Endothelial cell of umbilical vein (primary cell): ENCODE data around the gene HPGDS. TPM values are rescaled to one million over a fixed set of nuclear protein-coding genes. Genes with fewer than 3 reads are reported as not detected.

Experiments used
- BruUV-seq: library from RNA; stranded (reverse); fragments of 400-500 nt; replicated peaks from 2 replicates; lab custom pipeline; 2021; lab: Mats Ljungman, UMichigan
- CTCF ChIA-PET: fragments of 300-600, 350-600 bp; sonication (Branson Sonifier 250); formaldehyde crosslinking; loops from one replicate; lab custom pipeline; 2021; ENCODE audit warnings: antibody characterized with exemption, inconsistent platforms; lab: Charles Lee
- POLR2A ChIA-PET: fragments of 300-600, 350-600 bp; sonication (Branson Sonifier 250); formaldehyde crosslinking; loops from one replicate; lab custom pipeline; 2021; ENCODE audit warnings: antibody characterized with exemption, inconsistent platforms; lab: Charles Lee
- DNase-seq: peaks from one replicate; pipeline ENCODE4 v3.0.0-alpha.2; 2011; ENCODE audit warnings: low read depth, low spot score
- FAIRE-seq: peaks from 2 replicates; lab custom pipeline; 2011; peaks lifted over from hg19 to GRCh38; lab: Jason Lieb, UNC
- H2AFZ ChIP-seq: 2 replicates; pipeline ENCODE4 v1.6.0; 2012; ENCODE audit warnings: low read depth, low read length, control low read depth, inconsistent platforms
- H3K27ac ChIP-seq: 2 replicates; pipeline ENCODE4 v1.5.1; 2011; ENCODE audit warnings: low read depth, mild to moderate bottlenecking, control low read depth, low read length, moderate library complexity; ENCODE audit not compliant: insufficient read depth
- H3K27me3 ChIP-seq, 2 experiments: 2 replicates each; pipeline versions ENCODE4 v1.6.0 to v1.6.1; 2011; ENCODE audit warnings: low read length in 2 of 2, mixed read lengths in 1 of 2; ENCODE audit not compliant: control insufficient read depth in 2 of 2, insufficient read depth in 2 of 2
- H3K36me3 ChIP-seq, 2 experiments: 2 replicates in 1 of 2; 3 replicates in 1 of 2; pipeline ENCODE4 v1.5.1; 2011; ENCODE audit warnings: low read length in 2 of 2, mild to moderate bottlenecking in 1 of 2, moderate library complexity in 1 of 2; ENCODE audit not compliant: control insufficient read depth in 2 of 2, insufficient read depth in 2 of 2; ENCODE audit errors: extremely low read depth in 1 of 2
- H3K4me1 ChIP-seq: 3 replicates; pipeline ENCODE4 v1.5.1; 2011; ENCODE audit warnings: mild to moderate bottlenecking, low read length; ENCODE audit not compliant: control insufficient read depth, insufficient read depth; ENCODE audit errors: extremely low read depth
- H3K4me2 ChIP-seq: 2 replicates; pipeline ENCODE4 v1.6.1; 2011; ENCODE audit warnings: low read length, control low read depth, mixed read lengths; ENCODE audit not compliant: insufficient read depth
- H3K4me3 ChIP-seq, 3 experiments: fragments of 200-600 bp in 1 of 3; sonication (generic), shearing (Covaris generic) in 1 of 3; replicated peaks in 1 of 3; 2 replicates each; pipeline ENCODE4 v1.5.1; 2011 to 2016; ENCODE audit warnings: control low read depth in 3 of 3, low read length in 3 of 3, mild to moderate bottlenecking in 2 of 3, inconsistent platforms in 1 of 3, low read depth in 1 of 3, moderate library complexity in 1 of 3; ENCODE audit not compliant: insufficient read depth in 1 of 3
- H3K79me2 ChIP-seq: 2 replicates; pipeline ENCODE4 v1.6.0; 2012; ENCODE audit warnings: low read length, inconsistent platforms; ENCODE audit not compliant: control insufficient read depth, insufficient read depth
- H3K9ac ChIP-seq: replicated peaks from 2 replicates; pipeline ENCODE3; 2011; ENCODE audit warnings: low read length, control low read depth; ENCODE audit not compliant: insufficient read depth; ENCODE audit errors: extremely low read depth
- H3K9me1 ChIP-seq: replicated peaks from 3 replicates; pipeline ENCODE4 v1.6.0; 2011; ENCODE audit warnings: mild to moderate bottlenecking, low read length; ENCODE audit not compliant: control insufficient read depth, insufficient read depth; ENCODE audit errors: extremely low read depth
- H3K9me3 ChIP-seq: replicated peaks from 2 replicates; pipeline ENCODE4 v1.5.1; 2012; ENCODE audit warnings: low read length, inconsistent platforms; ENCODE audit not compliant: control insufficient read depth, insufficient read depth
- H4K20me1 ChIP-seq: replicated peaks from 2 replicates; pipeline ENCODE3; 2011; ENCODE audit warnings: mild to moderate bottlenecking, low read length; ENCODE audit not compliant: control insufficient read depth, insufficient read depth; ENCODE audit errors: extremely low read depth
- EZH2 ChIP-seq: IDR thresholded peaks from 2 replicates; pipeline ENCODE4 v1.6.1; 2012; ENCODE audit warnings: borderline replicate concordance, low read depth, mild to moderate bottlenecking, moderate library complexity, low read length, inconsistent platforms; ENCODE audit not compliant: severe bottlenecking
- FOS ChIP-seq: IDR thresholded peaks from 2 replicates; pipeline ENCODE4 v1.6.1; 2011; ENCODE audit warnings: mild to moderate bottlenecking, low read length, moderate library complexity, borderline replicate concordance; ENCODE audit not compliant: insufficient read depth
- GATA2 ChIP-seq: IDR thresholded peaks from 2 replicates; pipeline ENCODE4 v1.7.0; 2011; ENCODE audit warnings: low read depth, mild to moderate bottlenecking, moderate library complexity, mixed read lengths, low read length; ENCODE audit not compliant: insufficient read length, insufficient read depth
- JUN ChIP-seq: IDR thresholded peaks from 2 replicates; pipeline ENCODE4 v1.6.1; 2011; ENCODE audit warnings: borderline replicate concordance, low read depth; ENCODE audit not compliant: insufficient read length, insufficient read depth
- MYC ChIP-seq: IDR thresholded peaks from one replicate; pipeline ENCODE4 v1.6.1; 2011; ENCODE audit warnings: mild to moderate bottlenecking, low read depth, low read length
- POLR2A ChIP-seq: IDR thresholded peaks from 2 replicates; pipeline ENCODE4 v1.6.1; 2012; ENCODE audit warnings: low read depth, mild to moderate bottlenecking, control low read depth, low read length
- POLR2AphosphoS5 ChIP-seq: IDR thresholded peaks from 2 replicates; pipeline ENCODE4 v1.6.1; 2012; ENCODE audit warnings: low read depth, mild to moderate bottlenecking, control low read depth, low read length, moderate library complexity; ENCODE audit not compliant: insufficient read depth
- dilution Hi-C: fragments of 300-500 bp; cut with MboI; formaldehyde crosslinking; loops from one replicate; pipeline ENCODE4 v1.15.0; 2019; ENCODE audit warnings: low sequenced_read_pairs; ENCODE audit not compliant: extremely low pct_ligation_motif_present
- intact Hi-C: fragments of 100-400 bp; cut with micrococcal nuclease; formaldehyde crosslinking; loops from one replicate; pipeline ENCODE4 v1.10.0; 2022
- polyA plus RNA-seq, 4 experiments: library from polyadenylated mRNA; depleted of rRNA in 3 of 4; stranded (reverse) in 3 of 4; unstranded in 1 of 4; fragments of >200 nt; gene quantifications; 2 replicates each; pipeline versions ENCODE4 v1.2.1 to v1.2.3, GENCODE V29; 2011 to 2012; ENCODE audit warnings: missing spikeins in 1 of 4
- total RNA-seq: library from RNA; stranded (reverse); gene quantifications from 2 replicates; pipeline ENCODE4 v1.2.3, GENCODE V29; 2021
- TF ChIP-seq, protein P1 (sequence below), 2 donors: IDR thresholded peaks; 1 replicate in 1 of 2; 2 replicates in 1 of 2; pipeline ENCODE4 v1.5.1; 2011; ENCODE audit warnings: low read length in 2 of 2, mild to moderate bottlenecking in 2 of 2, moderate library complexity in 2 of 2, control low read depth in 1 of 2, inconsistent platforms in 1 of 2, low read depth in 1 of 2; ENCODE audit not compliant: insufficient read depth in 1 of 2; ENCODE audit errors: extremely low read depth in 1 of 2
- TF ChIP-seq, protein P2 (sequence below): IDR thresholded peaks from 2 replicates; pipeline ENCODE4 v1.6.1; 2011; ENCODE audit not compliant: insufficient read depth, insufficient read length

Gene HPGDS
- total and polyA plus RNA-seq, 2 donors (not counting 3 experiments of a cell fraction or from before 2014, with no cell fraction given): not detected

DNA sequence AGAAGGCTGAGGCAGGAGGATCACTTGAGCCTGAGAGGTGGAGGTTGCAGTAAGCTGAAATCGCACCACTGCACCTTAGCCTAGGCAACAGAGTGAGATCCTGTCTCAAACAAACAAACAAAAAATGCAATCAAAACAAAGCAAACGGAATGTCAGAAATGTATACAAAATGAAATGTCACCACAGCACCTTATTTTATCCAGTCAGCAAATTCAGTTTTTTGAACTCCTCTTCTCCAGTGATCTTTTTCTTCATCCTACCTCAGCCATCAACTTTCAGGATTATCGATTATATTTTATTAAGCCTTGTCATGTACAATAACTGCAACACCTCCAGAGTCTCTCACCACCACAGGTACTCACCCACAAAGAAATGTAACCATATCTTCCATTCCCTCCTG is 31.1 kb upstream of the HPGDS start:
- POLR2A ChIA-PET: no interaction called here
- dilution Hi-C loops: no loop called here

More for the DNA sequence above, 31.1 kb upstream of the HPGDS start:
- CTCF ChIA-PET: interaction anchor here (1.0 kb wide), 1 partner anchor 9 kb away, joined by 3 read pairs; no protein-coding TSS in a partner anchor
- Histone ChIP-seq H3K27me3 (no peaks in the 10 kb centered on the region), H3K9me3 (no peaks in the 10 kb centered on the region), H3K9ac (no peak overlapping the region), H3K27ac (no peak overlapping the region), H2AFZ (no peak overlapping the region), H3K79me2 (no peaks in the 10 kb centered on the region), H4K20me1 (no peaks in the 10 kb centered on the region), H3K4me3 (no peak overlapping the region), H3K4me1 (no peaks in the 10 kb centered on the region), H3K36me3 (no peaks in the 10 kb centered on the region), H3K4me2 (no peak overlapping the region), H3K9me1 (no peaks in the 10 kb centered on the region)
- intact Hi-C loops: no loop called here
- no TSS peak for BruUV-seq
- TF ChIP-seq, protein P1, sequence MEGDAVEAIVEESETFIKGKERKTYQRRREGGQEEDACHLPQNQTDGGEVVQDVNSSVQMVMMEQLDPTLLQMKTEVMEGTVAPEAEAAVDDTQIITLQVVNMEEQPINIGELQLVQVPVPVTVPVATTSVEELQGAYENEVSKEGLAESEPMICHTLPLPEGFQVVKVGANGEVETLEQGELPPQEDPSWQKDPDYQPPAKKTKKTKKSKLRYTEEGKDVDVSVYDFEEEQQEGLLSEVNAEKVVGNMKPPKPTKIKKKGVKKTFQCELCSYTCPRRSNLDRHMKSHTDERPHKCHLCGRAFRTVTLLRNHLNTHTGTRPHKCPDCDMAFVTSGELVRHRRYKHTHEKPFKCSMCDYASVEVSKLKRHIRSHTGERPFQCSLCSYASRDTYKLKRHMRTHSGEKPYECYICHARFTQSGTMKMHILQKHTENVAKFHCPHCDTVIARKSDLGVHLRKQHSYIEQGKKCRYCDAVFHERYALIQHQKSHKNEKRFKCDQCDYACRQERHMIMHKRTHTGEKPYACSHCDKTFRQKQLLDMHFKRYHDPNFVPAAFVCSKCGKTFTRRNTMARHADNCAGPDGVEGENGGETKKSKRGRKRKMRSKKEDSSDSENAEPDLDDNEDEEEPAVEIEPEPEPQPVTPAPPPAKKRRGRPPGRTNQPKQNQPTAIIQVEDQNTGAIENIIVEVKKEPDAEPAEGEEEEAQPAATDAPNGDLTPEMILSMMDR (IDR thresholded peaks at IDR 0.05; ENCODE audit: extremely low read depth in 1 of 2, insufficient read depth in 1 of 2, low read depth in 1 of 2, low read length in 2 of 2): no peak
- no peak for TF ChIP-seq JUN
- no peak for TF ChIP-seq MYC
- TF ChIP-seq, protein P2, sequence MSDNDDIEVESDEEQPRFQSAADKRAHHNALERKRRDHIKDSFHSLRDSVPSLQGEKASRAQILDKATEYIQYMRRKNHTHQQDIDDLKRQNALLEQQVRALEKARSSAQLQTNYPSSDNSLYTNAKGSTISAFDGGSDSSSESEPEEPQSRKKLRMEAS: no peak
- TF ChIP-seq GATA2: no peak
- TF ChIP-seq POLR2A: no peak
- no peak for TF ChIP-seq POLR2AphosphoS5
- no peak for TF ChIP-seq EZH2
- no peak for TF ChIP-seq FOS
- FAIRE-seq (no peak), DNase-seq (no peak)
